ENCODE data around the gene TMEM132E. TPM values are rescaled to one million over a fixed set of nuclear protein-coding genes. Genes with fewer than 3 reads are reported as not detected.

The TMEM132E gene
- total RNA-seq, 4 donors from 2014 or later: 0.11 to 0.13 TPM; not detected in 2

GRCh38 chr17:34672176-34672785, 92.9 kb downstream of the TMEM132E start:
- WGBS, 2 donors: 80% methylated on average over 3 of the region's 3 CpGs

GRCh38 chr17:34673516-34673915, 94.1 kb downstream of the TMEM132E start:
- Histone ChIP-seq H3K27ac (no peak overlapping the region), H3K27me3 (no peaks in the 10 kb centered on the region), H3K9me3 (no peaks in the 10 kb centered on the region), H3K4me1 (peaks cover 0 to 11% of the 10 kb centered on the region in 2 donors), H3K4me3 (replicated peaks in 1 of 3) (no peak overlapping the region), H3K36me3 (no peaks in the 10 kb centered on the region)
- 89 to 93% methylated on average over 2 of the region's 2 CpGs for WGBS, 2 donors
- intact Hi-C loops (cut with DNase I): no loop called here
- DNase-seq: no peak
- no peak for TF ChIP-seq POLR2A (IDR thresholded peaks at IDR 0.05)

More at GRCh38 chr17:34672176-34672785, 92.9 kb downstream of the TMEM132E start:
- Histone ChIP-seq H3K27ac (no peak overlapping the region), H3K9me3 (no peaks in the 10 kb centered on the region), H3K27me3 (no peaks in the 10 kb centered on the region), H3K4me3 (replicated peaks in 1 of 3) (no peak overlapping the region), H3K36me3 (no peaks in the 10 kb centered on the region), H3K4me1 (peaks cover 0 to 11% of the 10 kb centered on the region in 2 donors)
- intact Hi-C loops (cut with DNase I): no loop called here
- DNase-seq: no peak
- TF ChIP-seq POLR2A (IDR thresholded peaks at IDR 0.05): no peak
- no peak for TF ChIP-seq CTCF (IDR thresholded peaks at IDR 0.05)

- Histone ChIP-seq H3K4me1 (peaks cover 0 to 11% of the 10 kb centered on the region in 2 donors), H3K4me3 (replicated peaks in 1 of 3) (no peak overlapping the region), H3K9me3 (no peaks in the 10 kb centered on the region), H3K36me3 (no peaks in the 10 kb centered on the region), H3K27me3 (no peaks in the 10 kb centered on the region), H3K27ac (no peak overlapping the region)
- WGBS, 2 donors: 38 to 47% methylated on average over 7 of the region's 7 CpGs
- peak; percentile 2 to 4 for DNase-seq
- intact Hi-C loops (cut with DNase I): no loop called here
- TF ChIP-seq POLR2A (IDR thresholded peaks at IDR 0.05): no peak
Observed at GRCh38 chr17:34673995-34674890, 94.9 kb downstream of the TMEM132E start.

- Histone ChIP-seq H3K9me3 (no peaks in the 10 kb centered on the region), H3K36me3 (no peaks in the 10 kb centered on the region), H3K4me1 (peaks cover 0 to 11% of the 10 kb centered on the region in 2 donors), H3K27ac (no peak overlapping the region), H3K4me3 (replicated peaks in 1 of 3) (no peak overlapping the region), H3K27me3 (no peaks in the 10 kb centered on the region)
- no peak for DNase-seq
- TF ChIP-seq POLR2A (IDR thresholded peaks at IDR 0.05): no peak
- TF ChIP-seq CTCF (IDR thresholded peaks at IDR 0.05): no peak
- intact Hi-C loops (cut with DNase I): no loop called here
Observed at GRCh38 chr17:34675143-34675542, 95.8 kb downstream of the TMEM132E start.

GRCh38 chr17:34675605-34676004, 96.2 kb downstream of the TMEM132E start:
- H3K27me3 ChIP-seq: no peaks in the 10 kb centered on the region
- no peak overlapping the region for H3K4me3 ChIP-seq (replicated peaks in 1 of 3)
- H3K27ac ChIP-seq: no peak overlapping the region
- H3K36me3 ChIP-seq: no peaks in the 10 kb centered on the region
- 68 to 94% methylated on average over 2 of the region's 2 CpGs for WGBS, 2 donors
- no peaks in the 10 kb centered on the region for H3K9me3 ChIP-seq
- peaks cover 0 to 11% of the 10 kb centered on the region in 2 donors for H3K4me1 ChIP-seq
- no peak for DNase-seq
- intact Hi-C loops (cut with DNase I): no loop called here
- TF ChIP-seq POLR2A (IDR thresholded peaks at IDR 0.05) (no peak), CTCF (IDR thresholded peaks at IDR 0.05) (no peak)

- intact Hi-C loops (cut with DNase I): no loop called here
- WGBS, 2 donors: 71 to 79% methylated on average over 1 of the region's 1 CpG
- TF ChIP-seq CTCF (IDR thresholded peaks at IDR 0.05): no peak
- no peak for TF ChIP-seq POLR2A (IDR thresholded peaks at IDR 0.05)
Observed at GRCh38 chr17:34680151-34680550, 100.8 kb downstream of the TMEM132E start.

More at GRCh38 chr17:34680151-34680550, 100.8 kb downstream of the TMEM132E start:
- no peak for DNase-seq
- Histone ChIP-seq H3K27me3 (no peaks in the 10 kb centered on the region), H3K27ac (no peak overlapping the region), H3K4me3 (replicated peaks in 1 of 3) (no peak overlapping the region), H3K36me3 (no peaks in the 10 kb centered on the region), H3K4me1 (peaks cover 0 to 3% of the 10 kb centered on the region in 2 donors), H3K9me3 (no peaks in the 10 kb centered on the region)
